Upper lobe of left lung (tissue), 4 donors: ENCODE results near the gene SPPL2A.

Source experiments
- CTCF ChIP-seq, 6 experiments: fragments of 450-650 bp in 4 of 6; fragments of 200-600 bp in 2 of 6; sonication (generic) in 2 of 6; IDR thresholded peaks; one replicate each; pipeline ENCODE4 v1.5.1; 2016 to 2019; ENCODE audit warnings: antibody characterized with exemption in 6 of 6
- EP300 ChIP-seq, 4 donors: sonication (generic); formaldehyde crosslinking; IDR thresholded peaks; one replicate each; pipeline ENCODE4 v1.5.1; 2017; ENCODE audit warnings: antibody characterized with exemption in 4 of 4, control low read depth in 2 of 4
- POLR2A ChIP-seq, 4 donors: fragments of 450-650 bp; IDR thresholded peaks; one replicate each; pipeline ENCODE4 v1.5.1; 2016 to 2017; ENCODE audit warnings: antibody characterized with exemption in 4 of 4, mild to moderate bottlenecking in 2 of 4
- POLR2AphosphoS5 ChIP-seq, 2 donors: sonication (generic); formaldehyde crosslinking; IDR thresholded peaks; one replicate each; pipeline ENCODE4 v1.5.1; 2017; ENCODE audit warnings: antibody characterized with exemption in 2 of 2

GRCh38 chr15:50798684-50799083 is 33.2 kb upstream of the SPPL2A start:
- no peak for TF ChIP-seq CTCF (IDR thresholded peaks at IDR 0.05)
- TF ChIP-seq EP300 (IDR thresholded peaks at IDR 0.05): no peak
- no peak for TF ChIP-seq POLR2AphosphoS5 (IDR thresholded peaks at IDR 0.05)
- TF ChIP-seq POLR2A (IDR thresholded peaks at IDR 0.05): no peak
